H1 (cell line): Measurements from ENCODE around the gene GLI1. TPM values are rescaled to one million over a fixed set of nuclear protein-coding genes. Genes with fewer than 3 reads are reported as not detected.

Experiments
- BRCA1 ChIP-seq: IDR thresholded peaks from 2 replicates; pipeline ENCODE4 v1.6.1; 2012; ENCODE audit warnings: low read depth, low read length, improper control_type of control experiment
- polyA plus RNA-seq, 7 experiments: library from polyadenylated mRNA; depleted of rRNA in 3 of 7; stranded (reverse) in 5 of 7; unstranded in 2 of 7; fragments of >200 nt in 5 of 7; fragments of 200-250 nt in 2 of 7; gene quantifications; 1 replicate in 5 of 7; 2 replicates in 1 of 7; 4 replicates in 1 of 7; pipeline versions ENCODE4 v1.2.1 to v1.2.3, GENCODE V29; 2011 to 2013; ENCODE audit warnings: missing spikeins in 2 of 7, mixed read lengths in 2 of 7
- total RNA-seq: library from RNA; stranded (reverse); fragmentation: NEBNext Ultra II Directional; extraction: Animal tissue kit (Norgen Biotek cat#: 25700); gene quantifications from 2 replicates; pipeline ENCODE4 v1.2.1, GENCODE V29; 2021

The GLI1 gene
- total and polyA plus RNA-seq, 2 of the 8 experiments (the other 6 are each of a cell fraction or from before 2014, with no cell fraction given) = 23.5 to 25.3 TPM

DNA sequence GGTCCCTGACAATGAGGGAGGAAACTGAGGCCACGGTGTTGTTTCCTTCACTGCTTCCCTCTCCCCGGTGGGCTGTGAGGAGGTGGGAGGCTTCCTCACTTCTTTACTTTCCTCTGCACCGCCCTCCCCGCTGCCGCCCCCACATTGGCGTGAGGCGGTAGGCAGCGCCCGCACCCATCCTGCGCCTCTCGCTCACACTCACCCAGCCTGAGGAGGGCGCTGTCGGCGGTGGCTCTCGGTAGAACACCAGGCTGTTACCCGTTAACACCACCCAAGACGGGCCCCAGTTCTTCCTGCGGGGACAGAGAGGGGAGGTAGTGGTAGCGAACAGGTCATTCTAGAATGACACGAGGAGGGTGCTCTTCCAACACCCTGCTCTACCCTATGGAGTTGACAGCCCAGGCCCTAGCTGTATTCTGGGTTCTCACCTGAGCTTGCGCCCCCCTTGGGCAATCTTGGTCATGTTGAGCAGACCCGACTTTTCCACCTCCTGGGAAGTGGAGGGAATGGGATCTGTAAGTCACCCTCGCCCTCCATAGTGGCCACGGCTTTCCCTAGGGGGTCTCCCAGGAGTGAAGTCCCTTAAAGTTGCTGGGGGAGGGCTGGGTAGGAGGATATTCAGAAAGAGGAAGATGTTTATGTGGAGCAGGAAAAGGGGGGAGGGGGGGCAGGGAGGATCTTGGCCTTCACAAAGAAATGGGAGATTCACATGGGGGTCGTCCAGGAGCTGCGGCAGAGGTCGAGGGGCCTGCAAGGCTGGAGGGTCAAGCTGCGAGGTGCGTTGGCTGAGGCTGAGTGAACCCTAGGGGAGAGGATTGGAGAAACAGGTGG, 16.8 kb downstream of the GLI1 start (continued):
- no peak for TF ChIP-seq BRCA1
